HG03139 (cell line): ENCODE measurements around the gene AKAP13.
"Not testable (repeated sequence)": the region's sequence is repeated elsewhere in the genome, so short reads cannot be mapped to it uniquely, and the experiment has no call there.

Experiments
- ATAC-seq: cut with Tn5 transposase; IDR thresholded peaks from one replicate; pipeline ENCODE4 v1.9.1; 2021; ENCODE audit not compliant: unreplicated experiment

AKAP13 gene

DNA sequence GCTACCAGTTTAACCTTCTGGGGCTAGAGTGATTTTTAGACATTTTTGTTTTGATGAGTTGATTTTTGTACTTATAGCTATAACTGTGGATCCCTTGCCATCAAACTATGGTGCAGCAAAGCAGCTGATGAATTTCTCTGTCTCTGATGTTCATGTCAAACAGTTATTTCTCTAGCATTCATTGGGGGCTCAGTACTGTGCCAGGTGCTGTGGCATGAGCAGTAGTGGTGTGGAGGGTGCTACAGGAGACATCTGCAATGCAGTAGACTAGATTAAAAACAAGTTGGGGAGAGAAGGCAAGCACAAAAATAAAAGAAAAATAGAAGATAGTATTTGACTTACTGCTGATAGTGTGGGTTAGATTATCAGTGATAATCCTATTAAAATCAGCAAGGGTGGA is 95.3 kb downstream of the AKAP13 start:
- ATAC-seq = no peak

DNA sequence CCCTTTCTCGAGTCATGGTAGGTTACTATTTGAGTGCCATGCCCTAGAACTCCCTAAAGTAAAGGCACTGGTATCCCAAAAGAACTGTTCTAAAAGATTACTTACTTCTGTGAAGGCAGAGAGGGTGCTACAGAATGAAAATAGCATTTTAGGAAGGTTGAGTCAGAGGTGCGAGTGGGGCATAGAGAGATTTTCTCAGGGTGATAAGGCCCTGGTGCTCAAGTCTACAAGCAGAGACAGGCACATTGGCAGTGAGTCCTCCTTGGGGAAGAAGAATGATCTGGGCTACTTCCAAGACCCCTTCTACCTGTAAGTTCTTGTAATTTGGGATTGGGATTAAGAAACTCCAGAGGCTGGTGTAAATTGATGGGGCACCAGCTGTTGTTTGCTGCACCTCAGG is 96.7 kb downstream of the AKAP13 start:
- ATAC-seq = no peak

DNA sequence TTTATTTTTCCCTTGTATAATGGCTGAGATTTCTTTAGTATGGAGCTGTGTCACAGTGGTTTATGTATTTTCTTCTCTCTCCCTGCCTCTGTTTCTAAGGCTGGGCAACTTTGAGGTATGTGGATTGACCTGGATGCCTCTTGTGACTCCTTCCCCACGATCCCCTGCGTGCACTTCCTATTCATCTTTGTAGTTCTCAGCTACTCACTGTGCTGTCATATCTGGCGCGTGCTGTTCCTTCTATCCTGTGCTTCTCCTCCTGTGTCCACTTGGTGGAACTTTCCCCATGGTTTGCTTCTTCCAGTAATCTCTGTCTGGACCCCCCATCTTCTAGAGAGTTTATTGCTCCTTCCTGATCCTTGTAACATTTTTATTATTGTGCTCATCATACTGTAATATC is 97.3 kb downstream of the AKAP13 start:
- ATAC-seq = no peak

DNA sequence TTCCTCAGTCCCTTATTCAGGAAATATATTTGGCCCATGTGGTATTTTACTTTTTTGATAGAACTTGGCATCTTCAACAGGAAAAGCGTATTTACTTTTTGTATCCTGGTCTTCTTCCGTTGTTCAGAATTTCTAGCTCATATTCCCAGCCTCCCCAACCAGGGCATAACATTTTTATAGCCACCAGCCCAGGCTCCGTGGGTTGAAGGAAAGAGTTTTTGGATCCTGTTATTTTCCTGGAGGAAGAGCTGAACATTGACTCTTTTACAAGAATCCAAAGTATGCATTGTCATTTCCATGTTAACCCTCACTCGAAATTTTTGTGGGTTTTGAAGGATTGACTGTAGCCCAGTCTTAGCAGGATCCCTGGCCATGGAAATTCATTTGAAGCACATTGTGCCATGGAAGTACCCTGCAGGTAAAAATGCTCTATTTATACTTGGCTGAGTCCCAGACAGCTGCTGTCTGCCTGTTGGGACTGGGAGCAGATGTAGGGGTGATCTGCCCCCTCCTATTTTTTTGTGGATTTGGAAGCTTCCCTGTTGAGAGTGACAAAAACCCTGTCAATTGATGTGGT is 98.8 kb downstream of the AKAP13 start:
- ATAC-seq = no peak

DNA sequence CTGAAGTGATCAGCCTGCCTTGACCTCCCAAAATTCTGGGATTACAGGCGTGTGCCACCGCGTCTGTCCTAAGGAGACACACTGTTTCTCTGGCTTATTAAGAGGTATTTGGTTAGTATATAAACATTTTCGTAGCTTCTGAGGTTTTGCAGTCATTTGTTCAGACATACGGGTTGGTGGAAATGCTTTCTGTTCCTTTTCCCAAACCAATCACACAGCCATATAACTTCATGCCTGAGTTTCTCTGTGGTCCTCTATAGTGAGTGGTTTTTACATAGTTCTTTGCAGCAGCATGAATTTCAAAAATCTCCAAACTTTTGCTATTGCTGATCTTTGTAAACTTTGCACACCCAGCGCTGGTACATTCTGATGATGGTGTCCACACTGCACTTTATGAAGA is 100.5 kb downstream of the AKAP13 start:
- no peak for ATAC-seq

DNA sequence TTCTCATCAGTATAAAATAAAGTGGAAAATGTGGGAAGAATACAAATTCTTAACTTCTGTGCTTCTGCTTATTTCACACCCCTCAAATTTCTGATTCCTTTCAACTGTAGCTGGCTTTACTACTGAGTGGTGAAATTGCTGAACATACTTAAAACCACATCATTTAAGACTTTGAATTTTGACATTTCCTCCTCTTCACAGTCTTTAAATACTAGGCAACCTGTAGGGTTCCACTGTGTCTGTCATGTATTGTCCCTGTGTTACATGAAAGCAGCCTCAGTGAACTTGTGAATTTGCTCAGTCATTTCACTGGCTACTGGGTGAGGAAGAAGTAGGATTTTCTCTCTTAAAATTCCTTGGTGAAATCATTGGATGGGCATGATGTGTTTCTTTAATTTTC is 101.1 kb downstream of the AKAP13 start:
- ATAC-seq = not testable (repeated sequence)

DNA sequence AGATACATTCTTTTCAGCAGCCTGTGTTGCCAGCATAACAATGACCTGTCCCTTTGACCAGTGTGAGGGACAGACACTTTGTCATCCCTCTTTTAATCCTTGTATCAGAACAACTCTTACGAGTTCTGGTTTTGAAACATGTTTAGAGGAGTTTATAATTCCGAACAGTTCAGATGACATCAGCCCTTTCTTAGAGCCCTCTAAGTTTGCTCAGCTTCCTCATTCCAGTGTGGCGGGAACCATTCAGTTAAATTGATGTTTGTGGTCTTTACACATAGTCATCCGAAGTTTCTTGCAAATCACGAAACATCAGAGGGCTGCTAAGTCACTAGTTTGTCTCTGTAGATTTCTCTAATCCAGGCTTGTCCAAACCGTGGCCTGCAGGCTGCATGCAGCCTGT is 102.5 kb downstream of the AKAP13 start:
- no peak for ATAC-seq

DNA sequence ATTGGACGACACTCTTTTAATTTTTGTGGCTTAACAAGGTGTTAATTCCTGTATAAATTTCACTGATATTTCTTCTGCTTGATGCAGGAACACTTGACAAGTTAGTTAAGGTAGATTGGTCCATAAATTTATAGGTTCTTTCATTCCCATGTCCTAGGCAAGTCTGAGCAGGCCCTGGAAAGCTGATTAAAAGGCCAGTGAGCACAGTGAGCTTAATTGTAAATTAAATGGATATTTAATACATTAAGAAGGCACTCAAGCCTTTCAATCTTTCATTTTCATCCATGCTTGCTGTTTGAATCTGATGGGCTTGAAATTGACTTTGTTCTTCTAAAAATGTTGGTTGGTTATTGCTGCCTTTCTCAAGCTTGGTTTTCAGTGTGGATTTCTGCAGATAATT is 103.6 kb downstream of the AKAP13 start:
- ATAC-seq = not testable (repeated sequence)

DNA sequence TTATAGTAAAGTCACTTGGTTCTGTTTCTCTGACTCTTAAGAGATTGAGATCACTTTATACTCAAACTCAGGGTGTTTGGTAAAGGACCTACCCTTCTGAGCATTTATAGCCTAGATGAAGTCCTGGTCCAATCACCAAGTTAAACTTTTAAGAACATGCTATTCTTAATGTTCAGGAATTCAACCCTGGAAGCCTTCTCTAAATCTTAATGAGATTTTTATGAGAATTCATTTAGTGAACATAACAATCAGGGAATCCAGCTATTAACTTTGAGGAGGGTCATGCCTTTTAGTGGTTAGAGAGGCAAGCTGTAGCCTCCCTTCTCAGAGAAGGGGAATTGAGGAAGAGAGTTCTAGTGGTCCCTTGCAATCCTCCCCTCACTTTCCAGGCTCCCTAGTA is 104.5 kb downstream of the AKAP13 start:
- ATAC-seq = not testable (repeated sequence)

DNA sequence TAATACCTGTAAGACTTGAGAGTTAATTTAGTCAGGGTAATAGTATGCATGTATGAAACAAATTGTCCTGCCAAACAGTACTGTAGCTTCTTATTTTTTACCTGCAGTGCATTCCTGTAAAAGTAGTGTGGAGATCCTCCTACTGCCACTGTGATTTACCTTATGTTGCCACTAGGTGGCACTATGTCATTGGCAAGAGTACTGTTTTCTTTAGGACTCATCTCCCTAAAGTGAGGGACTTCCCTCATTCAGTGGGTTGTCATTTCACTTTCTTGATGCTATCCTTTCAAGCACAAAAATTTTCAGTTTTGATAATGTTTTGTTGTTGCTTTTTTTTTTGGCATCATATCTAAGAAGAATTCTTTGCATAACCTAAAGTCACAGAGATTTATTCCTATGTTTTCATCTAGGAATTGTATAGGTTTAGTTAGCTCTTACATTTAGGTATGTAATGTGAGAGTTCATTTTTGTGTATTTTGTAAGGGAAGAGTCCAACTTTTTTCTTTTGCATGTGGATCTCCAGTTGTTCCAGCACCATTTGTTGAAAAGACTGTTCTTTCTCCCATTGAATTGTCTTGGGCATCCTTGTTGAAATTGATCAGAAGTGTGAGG is 105.7 kb downstream of the AKAP13 start:
- ATAC-seq = no peak

DNA sequence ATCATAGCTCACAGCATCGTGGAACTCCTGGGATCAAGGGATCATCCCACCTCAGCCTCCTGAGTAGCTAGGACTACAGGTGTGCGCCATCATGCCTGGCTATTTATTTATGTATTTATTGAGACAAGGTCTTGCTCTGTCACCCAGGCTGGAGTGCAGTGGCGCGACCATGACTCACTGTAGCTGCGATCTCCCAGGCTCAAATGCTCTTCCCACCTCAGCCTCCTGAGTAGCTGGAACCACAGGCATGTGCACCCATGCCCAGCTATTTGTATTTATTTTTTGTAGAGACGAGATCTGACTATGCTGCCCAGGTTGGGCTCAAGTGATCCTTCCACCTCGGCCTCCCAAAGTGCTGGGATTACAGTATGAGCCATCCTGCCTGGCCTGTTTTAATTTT is 107.4 kb downstream of the AKAP13 start:
- ATAC-seq = not testable (repeated sequence)

DNA sequence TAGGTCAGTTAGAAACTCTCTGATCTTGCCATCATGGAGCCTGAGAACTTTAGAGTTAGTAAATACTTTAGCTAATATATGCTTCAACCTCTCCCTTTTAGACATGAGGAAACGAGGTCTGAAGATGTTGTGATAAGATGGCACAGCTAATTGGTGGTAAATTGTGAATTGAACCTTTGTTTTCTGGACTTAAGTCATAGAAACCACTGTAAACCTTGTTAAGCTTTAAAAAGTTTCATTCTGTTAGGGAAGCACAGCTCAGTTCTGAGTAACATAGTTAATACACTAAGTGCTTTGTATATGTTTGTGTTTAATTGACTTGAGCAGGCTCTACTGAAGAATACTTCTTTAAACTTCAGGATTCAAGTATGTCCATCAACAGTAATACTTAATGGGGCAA is 108.6 kb downstream of the AKAP13 start:
- no peak for ATAC-seq

DNA sequence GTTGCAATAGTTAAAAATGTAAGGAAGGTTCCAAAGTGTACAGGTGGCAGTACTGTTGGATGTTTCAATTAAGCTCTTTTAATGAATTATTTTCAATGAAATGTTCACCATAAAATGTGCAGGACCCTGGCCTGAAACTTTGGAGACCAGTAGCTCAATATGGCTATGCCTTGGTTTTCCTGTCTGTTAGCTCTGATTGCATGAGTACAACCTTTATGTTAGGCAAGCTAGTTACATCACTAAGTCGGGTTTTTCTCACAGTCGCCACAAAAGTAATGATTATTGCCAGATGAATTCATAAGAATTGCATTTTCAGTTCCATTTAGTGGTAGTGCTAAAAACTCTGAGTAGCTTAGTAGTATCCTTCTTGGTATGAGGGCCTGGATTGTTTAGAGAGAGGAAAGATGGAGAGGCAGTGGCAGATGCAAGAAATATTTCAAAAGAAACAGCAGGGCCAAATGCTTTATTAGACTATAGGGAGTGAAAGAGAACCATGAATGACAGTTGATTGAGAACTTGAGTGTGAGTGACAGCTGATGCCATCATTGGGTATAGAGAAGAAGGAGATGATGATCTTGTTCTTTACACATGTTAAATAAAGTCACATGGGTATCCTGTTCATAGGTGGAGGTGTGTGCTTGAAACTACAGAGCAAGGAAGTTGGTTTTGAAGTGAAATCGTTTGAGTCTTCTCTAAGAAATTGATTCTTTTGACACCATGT is 109.5 kb downstream of the AKAP13 start:
- ATAC-seq = no peak

DNA sequence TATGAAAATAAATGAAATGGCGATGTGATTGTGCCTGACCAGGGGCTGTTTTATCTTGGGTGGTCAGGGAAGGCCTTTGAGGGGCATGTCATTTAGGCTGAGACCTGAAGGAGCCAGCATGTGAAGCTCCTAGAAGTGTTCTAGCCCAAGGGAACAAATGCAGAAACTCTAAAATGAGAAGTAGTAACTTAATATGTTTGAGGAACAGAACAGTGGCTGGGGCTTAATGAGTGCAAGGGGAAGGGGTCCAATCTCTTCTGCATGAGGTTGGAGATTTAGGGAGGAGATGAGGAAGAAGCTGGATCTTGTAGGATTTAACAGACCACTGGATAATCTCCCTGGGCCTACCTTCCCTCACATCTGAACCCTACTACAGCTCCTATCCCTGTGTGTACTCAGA is 110.5 kb downstream of the AKAP13 start:
- no peak for ATAC-seq

DNA sequence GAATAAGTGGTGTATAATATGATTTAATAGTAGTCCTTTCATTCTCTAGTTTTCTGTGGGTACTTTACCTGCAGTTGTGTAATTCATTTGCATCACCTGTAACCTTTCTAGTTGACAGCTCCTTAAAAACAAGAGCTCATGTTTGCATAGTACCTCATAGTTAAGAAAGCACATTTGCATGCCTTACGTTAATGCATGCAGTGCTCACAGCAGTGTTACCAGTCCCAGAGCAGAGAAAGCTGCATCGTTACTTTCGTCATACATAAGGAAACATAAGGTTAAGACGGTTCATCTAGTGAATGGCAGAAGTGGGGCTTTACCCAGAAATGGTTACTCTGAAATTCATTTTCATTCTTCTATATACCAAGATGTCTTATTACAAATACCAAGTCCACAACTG is 111.3 kb downstream of the AKAP13 start:
- no peak for ATAC-seq

DNA sequence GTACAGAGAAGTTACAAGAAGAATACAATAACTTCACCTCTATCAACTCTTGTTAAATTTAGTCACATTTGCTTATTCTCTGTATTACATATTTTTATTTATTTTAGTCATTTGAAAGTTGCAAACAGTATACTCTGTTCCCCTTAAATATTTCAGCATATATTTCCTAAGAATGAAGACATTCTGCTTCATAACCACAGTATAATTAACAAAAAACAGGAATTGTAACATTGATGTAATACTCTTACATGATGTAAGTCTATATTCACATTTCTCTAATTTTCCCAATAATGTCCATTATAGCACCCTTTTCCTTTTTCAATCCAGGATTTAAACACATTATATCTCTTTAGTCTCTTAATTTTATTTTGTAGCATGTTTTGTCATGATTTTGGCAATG is 112.0 kb downstream of the AKAP13 start:
- no peak for ATAC-seq

DNA sequence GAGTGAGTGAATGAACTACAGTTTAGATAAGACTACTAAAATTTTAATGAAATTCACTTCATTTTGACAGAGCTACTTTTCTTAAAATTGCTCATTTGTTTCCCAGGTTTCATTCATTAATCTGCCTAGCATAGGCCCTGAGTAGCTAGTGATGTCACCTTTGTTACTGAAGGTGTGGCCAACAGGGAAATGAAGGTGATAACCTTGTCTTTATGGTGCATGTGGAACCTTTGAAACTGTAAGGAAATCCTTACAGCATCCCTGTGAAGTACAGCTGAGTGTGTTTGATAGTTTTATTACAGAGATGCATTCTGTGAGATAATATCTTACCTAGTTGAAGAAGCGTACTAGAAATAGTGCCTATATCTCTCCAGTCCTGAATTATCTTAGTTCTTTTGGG is 112.9 kb downstream of the AKAP13 start:
- ATAC-seq = no peak

DNA sequence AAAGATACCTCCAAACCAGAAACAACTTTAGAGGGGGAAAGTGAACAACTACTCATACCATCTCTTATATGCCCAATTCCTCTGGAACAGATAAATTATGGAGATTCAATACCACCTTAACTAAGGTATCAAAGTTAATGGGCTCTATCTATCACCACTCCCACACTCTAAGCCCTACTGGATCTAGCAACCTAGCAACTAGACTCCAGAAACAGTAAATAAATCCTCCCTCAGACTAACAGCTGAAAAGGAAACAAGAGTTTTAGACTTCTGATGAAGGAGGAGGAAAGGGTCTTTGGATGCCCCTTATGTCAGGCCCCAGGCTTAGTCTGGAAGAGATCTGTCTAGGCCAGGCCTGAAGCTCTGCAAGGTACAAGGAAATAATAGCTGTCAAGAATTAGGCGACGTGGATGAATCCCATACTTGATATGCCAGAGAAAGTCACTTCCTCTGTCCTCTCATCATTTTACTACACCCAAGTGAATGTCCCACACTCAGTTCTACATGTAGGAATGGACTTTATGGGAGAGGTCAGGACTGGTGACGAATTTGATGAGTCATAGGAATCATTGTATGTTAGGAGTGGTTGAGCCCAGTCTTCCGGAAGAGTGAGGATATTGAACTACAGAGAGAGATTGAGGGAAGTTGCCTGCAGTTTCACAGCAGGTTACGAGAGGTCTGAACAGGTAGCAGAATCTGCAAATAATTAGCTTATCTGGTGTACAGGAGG is 113.8 kb downstream of the AKAP13 start:
- no peak for ATAC-seq

DNA sequence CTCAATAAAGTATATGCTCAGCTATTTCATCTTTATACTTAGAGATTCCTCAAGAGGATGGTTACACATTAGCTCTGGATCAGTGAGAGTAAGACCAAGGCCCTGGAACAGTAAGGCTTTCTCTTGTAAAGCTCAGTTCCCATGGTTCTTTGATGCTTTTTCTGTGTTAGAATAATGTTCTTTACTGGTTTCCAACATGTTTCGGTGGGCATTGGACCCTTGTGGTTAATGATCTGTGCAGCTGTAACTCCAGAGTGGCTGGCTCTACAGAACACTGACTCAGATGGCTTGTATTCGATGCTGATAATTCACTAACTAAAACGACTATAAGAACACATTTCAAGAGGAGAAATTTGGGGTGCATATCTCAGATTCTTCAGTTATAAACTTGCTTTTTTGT is 114.7 kb downstream of the AKAP13 start:
- ATAC-seq = no peak

DNA sequence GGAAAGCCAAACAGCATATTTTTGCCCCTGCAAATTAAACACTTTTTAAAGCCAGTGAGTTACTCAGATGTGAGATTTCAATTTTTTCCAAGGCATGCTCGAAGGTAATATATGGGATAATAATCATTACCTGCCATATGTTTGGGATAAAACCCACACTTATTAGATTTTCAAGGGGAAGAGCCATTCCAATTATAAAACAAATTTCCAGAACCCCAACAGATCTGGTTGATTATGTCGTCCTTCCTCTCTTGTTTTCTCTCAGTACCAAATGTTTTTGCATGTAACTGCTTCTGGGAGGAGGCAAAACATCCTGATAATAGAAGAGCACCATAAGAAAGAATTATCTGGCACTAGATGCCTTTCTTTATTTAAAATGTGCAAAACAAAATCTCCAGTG is 115.1 kb downstream of the AKAP13 start:
- ATAC-seq = no peak

DNA sequence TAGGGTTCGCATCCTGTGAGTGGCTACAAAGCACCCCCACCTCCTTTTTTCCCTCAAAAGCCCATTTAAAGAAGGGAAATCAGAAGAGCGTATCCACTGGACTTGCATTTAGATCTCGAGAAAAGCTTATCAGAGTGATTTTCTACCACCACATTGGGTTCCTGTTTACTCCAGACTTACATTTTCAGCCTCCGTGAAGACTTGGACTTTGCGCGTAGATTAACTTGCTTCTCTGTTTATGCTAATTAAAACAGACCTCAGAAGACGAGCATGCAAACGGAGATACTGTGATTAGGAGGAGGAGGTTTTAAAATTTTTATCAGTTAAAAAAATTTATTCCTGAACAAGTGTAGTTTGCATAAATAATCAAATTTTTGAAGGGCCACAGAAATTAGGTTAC is 115.7 kb downstream of the AKAP13 start:
- no peak for ATAC-seq

DNA sequence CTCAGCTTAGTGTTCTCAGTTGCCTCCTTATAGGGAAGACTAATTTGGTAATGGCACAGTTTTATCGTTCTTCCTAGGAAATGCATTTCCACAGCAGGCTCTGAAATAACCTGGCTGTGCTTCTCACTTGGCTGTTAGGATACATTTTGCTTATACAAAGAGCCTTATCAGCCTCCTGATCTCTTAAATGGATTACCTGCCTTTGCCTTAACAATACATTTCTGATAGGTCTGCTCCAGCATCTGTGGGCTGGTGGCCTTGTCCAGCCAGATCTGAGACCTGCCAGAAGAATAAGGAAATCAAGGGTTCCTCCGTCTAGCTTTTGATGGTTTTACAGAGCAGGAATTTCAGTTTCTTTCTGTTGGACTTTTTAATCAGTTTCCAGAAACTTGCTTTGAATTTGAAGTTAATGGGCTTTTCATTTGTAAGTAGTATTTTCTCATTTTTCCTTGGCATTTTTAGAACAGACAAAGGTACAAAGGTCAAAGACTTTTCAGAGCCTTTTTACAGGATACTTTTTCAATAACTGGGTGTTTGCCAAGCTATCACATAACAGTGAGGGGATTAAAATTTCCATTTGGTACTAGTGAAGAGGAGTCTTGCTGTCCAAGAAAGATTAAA is 116.3 kb downstream of the AKAP13 start:
- no peak for ATAC-seq
